Panc1 (cell line): ENCODE data around the gene TLE1.

Source experiments
- POLR2AphosphoS5 ChIP-seq: IDR thresholded peaks from 2 replicates; pipeline ENCODE4 v1.6.1; 2012; ENCODE audit warnings: mild to moderate bottlenecking, low read depth, low read length, moderate library complexity
- TF ChIP-seq, protein P1 (sequence below), 2 experiments: IDR thresholded peaks; 2 replicates each; pipeline ENCODE4 v1.6.1; 2011 to 2012; ENCODE audit warnings: low read depth in 2 of 2, control low read depth in 1 of 2, low read length in 1 of 2, mild to moderate bottlenecking in 1 of 2, moderate library complexity in 1 of 2; ENCODE audit not compliant: insufficient read depth in 1 of 2

DNA sequence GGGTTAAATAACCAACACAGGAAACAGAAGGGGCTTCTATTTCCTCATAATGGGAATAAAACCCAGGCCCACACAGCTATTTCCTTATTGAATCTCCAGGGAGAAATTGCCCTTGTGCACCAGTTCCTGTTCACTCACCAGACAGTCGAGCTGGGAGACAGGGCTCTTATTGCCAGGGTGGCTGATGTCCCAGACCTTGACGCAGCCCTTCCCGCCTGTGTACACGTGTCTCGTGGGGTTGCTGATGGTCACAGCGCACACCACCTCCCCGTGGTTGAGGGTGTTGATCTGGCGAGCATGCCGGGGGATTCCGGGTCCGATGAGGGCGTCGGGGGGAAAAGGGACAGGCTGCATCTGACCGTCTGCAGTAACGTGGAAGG lies 96.5 kb downstream of the TLE1 start:
- TF ChIP-seq, protein P1, sequence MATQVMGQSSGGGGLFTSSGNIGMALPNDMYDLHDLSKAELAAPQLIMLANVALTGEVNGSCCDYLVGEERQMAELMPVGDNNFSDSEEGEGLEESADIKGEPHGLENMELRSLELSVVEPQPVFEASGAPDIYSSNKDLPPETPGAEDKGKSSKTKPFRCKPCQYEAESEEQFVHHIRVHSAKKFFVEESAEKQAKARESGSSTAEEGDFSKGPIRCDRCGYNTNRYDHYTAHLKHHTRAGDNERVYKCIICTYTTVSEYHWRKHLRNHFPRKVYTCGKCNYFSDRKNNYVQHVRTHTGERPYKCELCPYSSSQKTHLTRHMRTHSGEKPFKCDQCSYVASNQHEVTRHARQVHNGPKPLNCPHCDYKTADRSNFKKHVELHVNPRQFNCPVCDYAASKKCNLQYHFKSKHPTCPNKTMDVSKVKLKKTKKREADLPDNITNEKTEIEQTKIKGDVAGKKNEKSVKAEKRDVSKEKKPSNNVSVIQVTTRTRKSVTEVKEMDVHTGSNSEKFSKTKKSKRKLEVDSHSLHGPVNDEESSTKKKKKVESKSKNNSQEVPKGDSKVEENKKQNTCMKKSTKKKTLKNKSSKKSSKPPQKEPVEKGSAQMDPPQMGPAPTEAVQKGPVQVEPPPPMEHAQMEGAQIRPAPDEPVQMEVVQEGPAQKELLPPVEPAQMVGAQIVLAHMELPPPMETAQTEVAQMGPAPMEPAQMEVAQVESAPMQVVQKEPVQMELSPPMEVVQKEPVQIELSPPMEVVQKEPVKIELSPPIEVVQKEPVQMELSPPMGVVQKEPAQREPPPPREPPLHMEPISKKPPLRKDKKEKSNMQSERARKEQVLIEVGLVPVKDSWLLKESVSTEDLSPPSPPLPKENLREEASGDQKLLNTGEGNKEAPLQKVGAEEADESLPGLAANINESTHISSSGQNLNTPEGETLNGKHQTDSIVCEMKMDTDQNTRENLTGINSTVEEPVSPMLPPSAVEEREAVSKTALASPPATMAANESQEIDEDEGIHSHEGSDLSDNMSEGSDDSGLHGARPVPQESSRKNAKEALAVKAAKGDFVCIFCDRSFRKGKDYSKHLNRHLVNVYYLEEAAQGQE (IDR thresholded peaks at IDR 0.05; ENCODE audit: insufficient read depth in 1 of 2, low read depth in 2 of 2, low read length in 1 of 2) = no peak
- no peak for TF ChIP-seq POLR2AphosphoS5
